Stimulated activated CD8-positive, alpha-beta memory T cell treated with anti-CD3 and anti-CD28 coated beads, Interleukin-15, amount 100 ng/mL, for 4 hours (primary cell): ENCODE data around the gene CTSW.
A peak's percentile ranks its signal among the peaks of the same experiment; 100 is the strongest.

Experiments used
- DNase-seq, 2 donors: peaks; one replicate each; pipeline ENCODE4 v3.0.0-alpha.2; 2020; ENCODE audit warnings: low read depth in 2 of 2

CTSW gene

GRCh38 chr11:65867284-65868071 is 12.2 kb upstream of the CTSW start:
- no peak for DNase-seq

- DNase-seq, result no peak
These were observed 11.5 kb upstream of the CTSW start for GRCh38 chr11:65868076-65868667.

GRCh38 chr11:65868907-65869306 is 10.7 kb upstream of the CTSW start:
- DNase-seq, result no peak

- no peak for DNase-seq
These were observed 9.9 kb upstream of the CTSW start for GRCh38 chr11:65869643-65870306.

GRCh38 chr11:65870307-65870658 is 9.4 kb upstream of the CTSW start:
- no peak for DNase-seq

- no peak for DNase-seq
These were observed 8.6 kb upstream of the CTSW start for GRCh38 chr11:65870706-65871681.

GRCh38 chr11:65871811-65872548 is 7.7 kb upstream of the CTSW start:
- no peak for DNase-seq

- DNase-seq, result no peak
These were observed 6.9 kb upstream of the CTSW start, which contains the start of gene EFEMP2 for GRCh38 chr11:65872586-65873317. Gene EFEMP2, minus strand, starts transcription at chr11:65872800. Its CDS starts 446 bp downstream, at chr11:65872354.

- DNase-seq, result peak; percentile 87 to 93
These were observed 6.1 kb upstream of the CTSW start for GRCh38 chr11:65873318-65874156.

- DNase-seq, result no peak
These were observed 390 bp downstream of the CTSW start for GRCh38 chr11:65880027-65880426.

GRCh38 chr11:65880844-65881421 is 1.3 kb downstream of the CTSW start:
- DNase-seq, result no peak

- DNase-seq, result no peak
These were observed 2.8 kb downstream of the CTSW start for GRCh38 chr11:65882120-65883057.

- DNase-seq, result no peak
These were observed 3.6 kb downstream of the CTSW start for GRCh38 chr11:65883058-65883761.

- no peak for DNase-seq
These were observed 4.4 kb downstream of the CTSW start for GRCh38 chr11:65883786-65884715.

GRCh38 chr11:65884716-65885092 is 5.1 kb downstream of the CTSW start:
- DNase-seq, result peak in 1 of 2 donors; percentile 58

- DNase-seq, result no peak
These were observed 5.6 kb downstream of the CTSW start for GRCh38 chr11:65885231-65885630.
